ENCODE results near the gene JMJD1C. TPM values are rescaled to one million over a fixed set of nuclear protein-coding genes. Genes with fewer than 3 reads are reported as not detected.

JMJD1C gene
- total RNA-seq, 1 donor from 2014 or later, result 62.6 TPM

DNA sequence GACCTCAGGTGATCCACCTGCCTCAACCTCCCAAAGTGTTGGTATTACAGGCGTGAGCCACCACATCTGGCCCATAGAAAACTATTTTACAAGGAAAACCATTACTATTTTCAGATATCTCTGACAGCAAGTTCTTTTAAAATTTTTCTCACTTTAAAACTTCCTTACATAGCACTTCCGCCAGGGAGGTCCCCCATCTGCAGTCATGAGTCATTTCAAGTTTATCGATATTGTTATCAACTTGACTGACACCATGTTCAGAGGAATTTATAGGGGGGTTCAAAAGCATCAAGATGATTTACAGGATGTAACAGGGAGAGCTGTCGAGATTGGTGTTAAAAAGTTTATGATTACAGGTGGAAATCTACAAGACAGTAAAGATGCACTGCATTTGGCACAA is 243.8 kb downstream of the JMJD1C start:
- no peak overlapping the region for H3K27ac Mint-ChIP-seq
- H3K36me3 Mint-ChIP-seq, result peaks cover 8% of the 10 kb centered on the region
- H3K4me1 Mint-ChIP-seq (ENCODE audit: unreplicated experiment), result peaks cover 11% of the 10 kb centered on the region
- no peaks in the 10 kb centered on the region for H3K27me3 Mint-ChIP-seq
- no peak overlapping the region for H3K4me3 Mint-ChIP-seq
- H3K9me3 Mint-ChIP-seq, result no peaks in the 10 kb centered on the region
- TF ChIP-seq, protein P1, sequence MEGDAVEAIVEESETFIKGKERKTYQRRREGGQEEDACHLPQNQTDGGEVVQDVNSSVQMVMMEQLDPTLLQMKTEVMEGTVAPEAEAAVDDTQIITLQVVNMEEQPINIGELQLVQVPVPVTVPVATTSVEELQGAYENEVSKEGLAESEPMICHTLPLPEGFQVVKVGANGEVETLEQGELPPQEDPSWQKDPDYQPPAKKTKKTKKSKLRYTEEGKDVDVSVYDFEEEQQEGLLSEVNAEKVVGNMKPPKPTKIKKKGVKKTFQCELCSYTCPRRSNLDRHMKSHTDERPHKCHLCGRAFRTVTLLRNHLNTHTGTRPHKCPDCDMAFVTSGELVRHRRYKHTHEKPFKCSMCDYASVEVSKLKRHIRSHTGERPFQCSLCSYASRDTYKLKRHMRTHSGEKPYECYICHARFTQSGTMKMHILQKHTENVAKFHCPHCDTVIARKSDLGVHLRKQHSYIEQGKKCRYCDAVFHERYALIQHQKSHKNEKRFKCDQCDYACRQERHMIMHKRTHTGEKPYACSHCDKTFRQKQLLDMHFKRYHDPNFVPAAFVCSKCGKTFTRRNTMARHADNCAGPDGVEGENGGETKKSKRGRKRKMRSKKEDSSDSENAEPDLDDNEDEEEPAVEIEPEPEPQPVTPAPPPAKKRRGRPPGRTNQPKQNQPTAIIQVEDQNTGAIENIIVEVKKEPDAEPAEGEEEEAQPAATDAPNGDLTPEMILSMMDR (conservative IDR thresholded peaks at IDR 0.05), result no peak
- no peak for DNase-seq (ENCODE audit: extremely low spot score, unreplicated experiment)

DNA sequence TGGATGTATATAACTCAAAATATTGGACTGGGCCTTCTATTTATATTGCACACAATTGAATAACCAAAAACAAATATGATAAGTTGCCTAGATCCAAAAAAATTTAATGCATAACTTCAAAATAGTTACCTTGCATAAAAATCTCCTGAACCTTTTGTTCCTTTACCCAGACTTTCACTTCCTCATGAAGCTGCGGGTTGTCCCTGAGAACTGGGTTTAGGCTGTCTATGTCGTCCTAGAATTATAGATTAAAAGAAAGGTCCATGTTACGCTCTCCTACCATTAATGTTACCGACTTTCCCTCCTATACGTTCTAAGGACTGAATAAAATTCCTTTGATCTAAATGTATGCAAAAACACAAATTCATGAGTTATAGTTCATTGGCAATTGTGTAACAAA is 246.0 kb downstream of the JMJD1C start:
- no peak overlapping the region for H3K27ac Mint-ChIP-seq
- DNase-seq (ENCODE audit: extremely low spot score, unreplicated experiment), result no peak
- TF ChIP-seq, protein P1 (conservative IDR thresholded peaks at IDR 0.05), result no peak

GRCh38 chr10:63217120-63217605 is 248.6 kb downstream of the JMJD1C start:
- H3K27me3 Mint-ChIP-seq, result no peaks in the 10 kb centered on the region
- TF ChIP-seq, protein P1 (conservative IDR thresholded peaks at IDR 0.05), result peak; percentile 87
- no peaks in the 10 kb centered on the region for H3K9me3 Mint-ChIP-seq
- no peak overlapping the region for H3K27ac Mint-ChIP-seq
- peaks cover 8% of the 10 kb centered on the region for H3K4me1 Mint-ChIP-seq (ENCODE audit: unreplicated experiment)
- no peak for DNase-seq (ENCODE audit: extremely low spot score, unreplicated experiment)
- H3K4me3 Mint-ChIP-seq, result no peak overlapping the region
- H3K36me3 Mint-ChIP-seq, result peaks cover 17% of the 10 kb centered on the region

More for the DNA sequence above, 246.0 kb downstream of the JMJD1C start:
- H3K36me3 Mint-ChIP-seq, result peaks cover 9% of the 10 kb centered on the region
- no peak overlapping the region for H3K4me3 Mint-ChIP-seq
- no peaks in the 10 kb centered on the region for H3K9me3 Mint-ChIP-seq
- H3K4me1 Mint-ChIP-seq (ENCODE audit: unreplicated experiment), result peaks cover 8% of the 10 kb centered on the region
- no peaks in the 10 kb centered on the region for H3K27me3 Mint-ChIP-seq

- TF ChIP-seq, protein P1 (conservative IDR thresholded peaks at IDR 0.05), result no peak
- Mint-ChIP-seq H3K9me3 (no peaks in the 10 kb centered on the region), H3K36me3 (peaks cover 27% of the 10 kb centered on the region), H3K27me3 (no peaks in the 10 kb centered on the region), H3K4me3 (no peak overlapping the region), H3K4me1 (ENCODE audit: unreplicated experiment) (peaks cover 17% of the 10 kb centered on the region), H3K27ac (no peak overlapping the region)
- no peak for DNase-seq (ENCODE audit: extremely low spot score, unreplicated experiment)
These were observed 251.2 kb downstream of the JMJD1C start for GRCh38 chr10:63214571-63214970.

GRCh38 chr10:63213489-63213888 is 252.3 kb downstream of the JMJD1C start:
- DNase-seq (ENCODE audit: extremely low spot score, unreplicated experiment), result no peak
- TF ChIP-seq, protein P1 (conservative IDR thresholded peaks at IDR 0.05), result no peak
- Mint-ChIP-seq H3K36me3 (peaks cover 32% of the 10 kb centered on the region), H3K4me1 (ENCODE audit: unreplicated experiment) (peaks cover 24% of the 10 kb centered on the region), H3K9me3 (no peaks in the 10 kb centered on the region), H3K27me3 (no peaks in the 10 kb centered on the region), H3K27ac (no peak overlapping the region), H3K4me3 (no peak overlapping the region)
